ENCODE results near the gene OPN4. TPM values are rescaled to one million over a fixed set of nuclear protein-coding genes. Genes with fewer than 3 reads are reported as not detected.

The OPN4 gene
- total RNA-seq, 4 donors from 2014 or later = 0.34 TPM; not detected in 3

DNA sequence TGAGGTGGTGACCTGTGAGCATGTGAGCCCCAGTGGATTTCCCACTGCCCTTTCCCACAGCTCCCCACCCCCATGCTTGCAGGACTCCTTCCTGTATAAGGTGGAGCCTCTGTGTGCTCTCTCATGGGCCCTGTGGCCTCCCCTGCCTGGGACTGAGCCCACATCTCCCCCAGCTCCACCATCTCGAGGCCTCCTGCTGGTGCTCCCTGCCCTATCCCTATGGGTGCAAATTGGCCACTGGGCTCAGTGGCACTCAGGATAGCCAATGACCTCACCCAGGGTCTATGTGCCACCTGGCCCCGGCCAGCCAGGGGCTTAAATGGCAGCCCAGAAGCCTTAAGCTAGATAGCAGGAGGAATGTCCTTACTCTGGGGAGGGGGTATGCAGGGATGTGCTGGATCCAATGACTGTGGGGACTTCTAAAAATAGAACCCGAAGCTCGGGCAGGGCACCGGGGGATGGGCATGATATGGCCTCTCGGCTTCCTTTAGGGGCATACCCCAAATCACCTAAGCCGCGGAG is 16.0 kb downstream of the OPN4 start:
- no peak overlapping the region for H3K27ac ChIP-seq

GRCh38 chr10:86670876-86671275 is 16.5 kb downstream of the OPN4 start:
- TF ChIP-seq CTCF (IDR thresholded peaks at IDR 0.05) (no peak), POLR2AphosphoS5 (IDR thresholded peaks at IDR 0.05) (no peak), EP300 (IDR thresholded peaks at IDR 0.05) (no peak), POLR2A (IDR thresholded peaks at IDR 0.05) (no peak)
- Histone ChIP-seq H3K27ac (no peak overlapping the region), H3K4me3 (peak overlapping the region; percentile 10), H3K4me1 (peaks cover 10% of the 10 kb centered on the region), H3K36me3 (no peaks in the 10 kb centered on the region), H3K9me3 (no peaks in the 10 kb centered on the region), H3K27me3 (no peaks in the 10 kb centered on the region)
- 90% methylated on average over 4 of the region's 8 CpGs for WGBS
- no peak for DNase-seq (ENCODE audit: low spot score in 2 of 2)

More for the DNA sequence above, 16.0 kb downstream of the OPN4 start:
- DNase-seq (ENCODE audit: low spot score in 2 of 2) = no peak
- Histone ChIP-seq H3K9me3 (no peaks in the 10 kb centered on the region), H3K4me1 (peaks cover 10% of the 10 kb centered on the region), H3K27me3 (no peaks in the 10 kb centered on the region), H3K4me3 (peak overlapping the region; percentile 10), H3K36me3 (no peaks in the 10 kb centered on the region)
- WGBS = 83% methylated on average over 8 of the region's 8 CpGs
- TF ChIP-seq POLR2AphosphoS5 (IDR thresholded peaks at IDR 0.05) = no peak
- no peak for TF ChIP-seq CTCF (IDR thresholded peaks at IDR 0.05)
- TF ChIP-seq POLR2A (IDR thresholded peaks at IDR 0.05) = no peak
- TF ChIP-seq EP300 (IDR thresholded peaks at IDR 0.05) = no peak

GRCh38 chr10:86671419-86671818 is 17.1 kb downstream of the OPN4 start:
- Histone ChIP-seq H3K27me3 (no peaks in the 10 kb centered on the region), H3K27ac (peak overlapping the region; percentile 32), H3K4me3 (no peak overlapping the region), H3K36me3 (no peaks in the 10 kb centered on the region), H3K4me1 (peaks cover 10% of the 10 kb centered on the region), H3K9me3 (no peaks in the 10 kb centered on the region)
- DNase-seq (ENCODE audit: low spot score in 2 of 2) = no peak
- TF ChIP-seq CTCF (IDR thresholded peaks at IDR 0.05) = no peak
- no peak for TF ChIP-seq EP300 (IDR thresholded peaks at IDR 0.05)
- no peak for TF ChIP-seq POLR2AphosphoS5 (IDR thresholded peaks at IDR 0.05)
- no peak for TF ChIP-seq POLR2A (IDR thresholded peaks at IDR 0.05)
- 100% methylated on average over 1 of the region's 3 CpGs for WGBS

- peak overlapping the region; percentile 32 for H3K27ac ChIP-seq
- H3K4me1 ChIP-seq = peaks cover 10% of the 10 kb centered on the region
- no peak overlapping the region for H3K4me3 ChIP-seq
- no peak for TF ChIP-seq EP300 (IDR thresholded peaks at IDR 0.05)
- no peak for TF ChIP-seq CTCF (IDR thresholded peaks at IDR 0.05)
- no peak for TF ChIP-seq POLR2AphosphoS5 (IDR thresholded peaks at IDR 0.05)
- TF ChIP-seq POLR2A (IDR thresholded peaks at IDR 0.05) = no peak
- WGBS = 74% methylated on average over 10 of the region's 12 CpGs
- no peaks in the 10 kb centered on the region for H3K36me3 ChIP-seq
- H3K27me3 ChIP-seq = no peaks in the 10 kb centered on the region
- no peaks in the 10 kb centered on the region for H3K9me3 ChIP-seq
- no peak for DNase-seq (ENCODE audit: low spot score in 2 of 2)
Observed at GRCh38 chr10:86671985-86672710, 17.8 kb downstream of the OPN4 start.

- Histone ChIP-seq H3K9me3 (no peaks in the 10 kb centered on the region), H3K4me1 (peaks cover 10% of the 10 kb centered on the region), H3K27ac (peak overlapping the region; percentile 22), H3K4me3 (peak overlapping the region; percentile 9), H3K27me3 (no peaks in the 10 kb centered on the region), H3K36me3 (no peaks in the 10 kb centered on the region)
- DNase-seq (ENCODE audit: low spot score in 2 of 2) = no peak
- 82% methylated on average over 6 of the region's 6 CpGs for WGBS
- no peak for TF ChIP-seq POLR2A (IDR thresholded peaks at IDR 0.05)
- TF ChIP-seq POLR2AphosphoS5 (IDR thresholded peaks at IDR 0.05) = no peak
- TF ChIP-seq EP300 (IDR thresholded peaks at IDR 0.05) = no peak
- TF ChIP-seq CTCF (IDR thresholded peaks at IDR 0.05) = no peak
Observed at GRCh38 chr10:86673216-86673826, 19.0 kb downstream of the OPN4 start.
